HG02870 (cell line): ENCODE data around the gene IPMK.
A peak's percentile ranks its signal among the peaks of the same experiment; 100 is the strongest.
"Not testable (repeated sequence)": the region's sequence is repeated elsewhere in the genome, so short reads cannot be mapped to it uniquely, and the experiment has no call there.

ENCODE experiments used
- ATAC-seq: cut with Tn5 transposase; IDR thresholded peaks from one replicate; pipeline ENCODE4 v1.9.1; 2021; ENCODE audit warnings: mild to moderate bottlenecking, moderate library complexity; ENCODE audit not compliant: unreplicated experiment

Gene IPMK

GRCh38 chr10:58268454-58268945, 806 bp upstream of the IPMK start:
- peak; percentile 0 for ATAC-seq

DNA sequence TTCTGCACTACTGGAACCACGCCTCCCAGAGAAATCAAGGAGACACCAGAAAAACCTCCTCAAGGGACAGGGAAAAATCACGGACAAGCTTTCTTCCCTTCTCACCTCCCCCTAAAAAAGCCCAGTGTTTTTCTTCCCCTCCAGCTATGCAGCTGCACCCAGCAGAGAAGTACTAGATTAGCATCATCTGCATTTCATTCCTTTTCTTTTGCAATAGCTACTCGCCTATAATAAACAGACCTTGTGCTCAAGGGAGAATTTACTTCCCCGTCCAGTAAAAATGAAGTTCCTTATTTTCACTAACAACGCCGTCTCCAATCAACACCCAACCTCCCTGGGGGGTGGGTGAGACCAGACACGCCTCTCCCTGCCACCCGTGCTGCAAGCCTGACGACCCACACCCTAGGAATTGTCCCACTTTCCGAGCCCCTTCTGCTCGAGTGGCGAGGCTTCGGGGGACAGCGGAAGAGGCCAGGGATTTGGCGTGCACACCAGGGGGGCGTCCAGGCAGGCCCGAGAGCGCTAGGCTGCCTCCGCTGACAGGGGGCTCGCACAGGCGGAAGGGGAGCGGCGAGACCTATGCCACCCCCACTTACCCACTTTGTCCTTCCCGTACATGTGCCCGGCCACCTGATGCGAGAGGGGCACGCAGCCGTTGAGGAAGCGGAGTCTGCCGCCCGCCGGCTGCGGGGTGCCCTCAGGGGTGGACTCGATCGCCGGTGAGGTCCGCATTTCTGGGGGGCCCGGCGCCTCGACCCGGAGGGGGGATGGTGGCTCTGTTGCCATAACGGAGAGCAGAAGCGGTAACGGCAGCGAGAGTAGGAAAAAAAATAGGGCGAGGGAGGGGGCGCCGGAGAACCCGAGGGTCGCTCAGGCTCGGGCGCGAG, 625 bp downstream of the IPMK start:
- peak; percentile 1 for ATAC-seq

- peak; percentile 21 for ATAC-seq
These were observed 1.5 kb downstream of the IPMK start for GRCh38 chr10:58266003-58266825.

- no peak for ATAC-seq
These were observed 2.4 kb downstream of the IPMK start for GRCh38 chr10:58265249-58265648.

DNA sequence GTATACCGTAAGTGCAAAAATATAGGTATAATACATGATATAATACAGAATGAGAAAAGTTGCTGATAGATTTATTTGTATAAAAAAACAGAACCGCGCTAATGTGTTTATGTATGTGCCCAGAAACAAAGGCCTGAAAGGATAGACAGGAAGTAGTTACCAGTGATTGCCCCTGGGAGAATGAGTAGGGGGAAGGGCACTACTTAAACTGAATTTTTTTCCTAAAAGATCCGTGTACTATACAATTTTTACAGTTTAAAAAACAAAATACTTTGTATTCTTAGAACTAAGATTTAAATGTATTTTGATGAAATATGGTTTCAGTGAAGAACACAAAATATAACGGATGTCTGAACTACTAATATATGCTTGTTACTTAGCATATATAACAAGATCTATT, 2.9 kb downstream of the IPMK start:
- no peak for ATAC-seq

GRCh38 chr10:58262766-58263165, 4.9 kb downstream of the IPMK start:
- no peak for ATAC-seq

DNA sequence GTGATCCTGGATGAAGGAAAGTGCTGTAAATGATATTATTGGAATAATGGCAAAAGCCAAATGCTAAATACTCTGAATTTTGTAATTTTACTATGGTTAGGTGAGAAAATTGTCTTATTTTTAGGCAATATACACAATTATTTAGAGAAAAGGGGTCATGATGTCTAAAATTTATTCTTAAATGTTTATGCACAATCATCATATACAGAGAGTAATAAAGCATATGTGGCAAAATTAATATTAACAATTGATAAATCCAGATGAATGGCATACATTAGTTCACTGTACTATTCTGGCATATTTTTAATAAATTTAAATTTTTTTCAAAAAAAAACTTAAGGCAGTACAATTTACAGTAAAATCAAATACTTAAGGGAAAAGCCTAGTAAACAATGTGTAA, 7.4 kb downstream of the IPMK start:
- no peak for ATAC-seq

- no peak for ATAC-seq
These were observed 8.6 kb downstream of the IPMK start for GRCh38 chr10:58258977-58259692.

DNA sequence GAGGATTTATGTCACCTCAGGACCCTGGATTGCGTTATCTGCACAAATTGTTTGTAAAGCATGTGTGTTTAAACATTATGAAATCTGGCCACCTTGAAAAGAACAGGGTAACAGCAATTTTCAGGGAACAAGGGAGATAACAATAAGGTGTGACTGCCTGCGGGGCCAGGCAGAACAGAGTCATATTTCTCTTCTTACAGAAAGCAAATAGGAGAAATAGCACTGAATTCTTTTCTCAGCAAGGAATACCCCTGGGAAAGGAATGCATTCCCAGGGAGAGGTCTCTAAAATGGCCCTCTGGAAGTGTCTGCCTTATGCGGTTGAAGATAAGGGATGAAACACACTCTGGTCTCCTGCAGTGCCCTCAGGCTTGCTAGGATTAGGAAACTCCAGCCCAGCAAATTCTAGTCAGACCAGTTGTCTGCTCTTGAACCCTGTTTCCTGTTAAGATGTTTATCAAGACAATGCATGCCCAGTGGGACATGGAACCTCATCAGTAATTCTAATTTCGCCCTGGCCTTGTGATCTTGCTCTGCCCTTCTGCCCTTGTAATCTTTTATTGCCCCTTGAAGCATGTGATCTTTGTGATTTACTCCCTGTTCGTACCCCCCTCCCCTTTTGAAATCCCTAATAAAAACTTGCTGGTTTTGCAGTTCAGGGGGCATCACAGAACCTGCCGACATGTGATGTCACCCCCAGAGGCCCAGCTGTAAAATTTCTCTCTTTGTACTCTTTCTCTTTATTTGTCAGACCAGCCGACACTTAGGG, 11.5 kb downstream of the IPMK start:
- not testable (repeated sequence) for ATAC-seq

GRCh38 chr10:58254644-58255043, 13.1 kb downstream of the IPMK start:
- no peak for ATAC-seq

DNA sequence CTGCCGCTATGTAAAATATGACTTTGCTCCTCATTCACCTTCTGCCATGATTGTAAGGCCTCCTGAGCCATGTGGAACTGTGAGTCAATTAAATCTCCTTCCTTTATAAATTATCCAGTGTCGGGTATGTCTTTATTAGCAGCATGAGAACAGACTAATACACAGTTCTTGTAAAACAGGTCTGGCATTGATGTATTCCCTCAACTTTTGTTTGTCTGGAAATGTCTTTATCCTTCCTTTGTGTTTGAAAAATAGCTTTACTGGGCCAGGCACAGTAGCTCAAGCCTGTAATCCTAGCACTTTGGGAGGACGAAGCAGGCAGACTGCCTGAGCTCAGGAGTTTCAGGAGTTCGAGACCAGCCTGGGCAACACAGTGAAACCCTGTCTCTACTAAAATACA, 14.5 kb downstream of the IPMK start:
- no peak for ATAC-seq

- not testable (repeated sequence) for ATAC-seq
These were observed 23.0 kb downstream of the IPMK start for GRCh38 chr10:58244666-58245065.

GRCh38 chr10:58244242-58244641, 23.5 kb downstream of the IPMK start:
- not testable (repeated sequence) for ATAC-seq

DNA sequence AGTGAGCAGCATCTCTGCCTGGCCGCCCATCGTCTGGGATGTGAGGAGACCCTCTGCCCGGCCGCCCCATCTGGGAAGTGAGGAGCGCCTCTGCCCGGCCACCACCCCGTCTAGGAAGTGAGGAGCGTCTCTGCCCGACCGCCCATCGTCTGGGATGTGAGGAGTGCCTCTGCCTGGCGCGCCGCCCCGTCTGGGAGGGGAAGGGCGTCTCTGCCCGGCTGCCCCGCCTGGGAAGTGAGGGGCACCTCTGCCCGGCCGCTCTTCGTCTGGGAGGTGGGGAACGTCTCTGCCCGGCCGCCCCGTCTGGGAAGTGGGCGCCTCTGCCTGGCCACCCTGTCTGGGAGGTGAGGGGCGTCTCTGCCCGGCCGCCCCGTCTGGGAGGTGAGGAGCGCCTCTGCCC, 23.9 kb downstream of the IPMK start:
- ATAC-seq: not testable (repeated sequence)

GRCh38 chr10:58243269-58243668, 24.4 kb downstream of the IPMK start:
- no peak for ATAC-seq

DNA sequence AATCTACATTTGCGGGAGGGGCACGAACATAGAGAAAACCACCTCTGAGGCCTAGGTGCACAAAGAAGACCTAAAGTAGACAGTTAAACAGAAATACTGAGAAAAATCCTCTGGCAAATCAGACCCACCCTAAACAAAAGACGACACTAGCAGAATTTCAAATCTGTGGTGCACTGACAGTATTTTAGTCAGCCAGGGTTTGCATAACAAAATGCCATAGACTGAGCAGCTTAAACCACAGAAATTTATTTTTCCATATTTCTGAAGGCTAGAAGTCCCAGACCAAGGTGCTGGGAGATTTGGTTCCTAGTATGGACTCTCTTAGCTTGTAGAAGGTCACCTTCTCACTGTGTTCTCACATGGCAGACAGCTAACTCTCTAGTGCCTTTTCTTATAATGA, 26.3 kb downstream of the IPMK start:
- no peak for ATAC-seq

DNA sequence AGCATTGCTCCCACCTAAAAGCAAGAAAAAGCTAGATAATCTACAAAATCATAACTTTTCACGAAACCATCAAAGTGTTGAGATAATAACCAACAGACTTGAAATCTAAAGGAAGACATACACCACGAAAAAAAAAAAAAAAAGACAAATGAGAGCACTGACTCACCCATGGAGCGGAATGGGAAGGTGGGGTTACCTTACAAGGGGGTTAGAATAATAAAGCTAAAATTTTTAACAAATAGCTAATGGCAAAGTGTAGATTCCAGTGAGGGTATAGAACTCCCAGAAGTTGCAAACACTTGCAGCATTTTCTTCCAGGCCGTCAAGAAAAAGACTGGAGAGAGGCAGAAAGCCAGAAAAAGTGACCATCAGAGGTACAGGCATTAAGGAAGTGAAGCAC, 27.2 kb downstream of the IPMK start:
- ATAC-seq: no peak

DNA sequence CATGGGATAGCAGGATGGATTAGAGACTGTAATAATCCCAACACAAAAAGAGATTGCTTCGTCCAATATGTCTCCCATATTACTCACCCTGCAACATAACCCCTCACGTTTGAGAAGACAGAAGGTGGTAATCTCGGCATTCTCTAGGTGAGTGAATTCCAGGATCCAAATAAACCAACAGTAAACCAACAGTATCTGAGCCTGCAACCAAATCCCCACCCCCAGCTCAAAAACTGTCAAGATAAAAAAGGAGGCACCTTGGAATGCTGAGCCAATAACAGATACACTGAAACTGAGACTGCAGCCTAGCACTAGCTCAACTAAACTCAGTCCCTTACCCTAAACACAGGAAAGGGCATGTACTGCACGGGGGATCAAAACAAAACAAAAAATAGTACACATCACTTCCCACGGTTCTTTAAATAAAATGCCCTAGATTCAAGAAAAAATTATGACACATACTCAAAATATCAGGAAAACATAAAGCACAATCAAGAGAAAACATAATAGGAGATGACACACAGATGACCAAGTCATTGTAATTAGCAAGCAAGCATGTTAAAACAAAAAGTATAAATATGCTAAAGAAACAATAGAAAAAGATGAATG, 28.0 kb downstream of the IPMK start:
- no peak for ATAC-seq

GRCh38 chr10:58237014-58237834, 30.5 kb downstream of the IPMK start:
- ATAC-seq: no peak
